SK-N-SH (cell line): ENCODE data around the gene SYCE1. TPM values are rescaled to one million over a fixed set of nuclear protein-coding genes. Genes with fewer than 3 reads are reported as not detected.

Experiments used
- CTCF ChIA-PET: fragments of 300-600, 350-600 bp; formaldehyde crosslinking; extraction: SDS; loops from one replicate; lab custom pipeline; 2021; lab: Yijun Ruan, JAX
- POLR2A ChIA-PET: fragments of 350-600 bp; sonication (Branson Sonifier 250); formaldehyde crosslinking; extraction: SDS; loops from one replicate; lab custom pipeline; 2020; ENCODE audit warnings: antibody characterized with exemption, inconsistent platforms; lab: Yijun Ruan, JAX
- DNase-seq: peaks from one replicate; pipeline ENCODE4 v3.0.0; 2012
- H2AFZ ChIP-seq: fragments of 200-600 bp; sonication (generic); 2 replicates; pipeline ENCODE4 v1.8.1; 2016; ENCODE audit warnings: antibody characterized with exemption, mild to moderate bottlenecking, low read depth
- H3F3A ChIP-seq: fragments of 200-600 bp; sonication (generic); replicated peaks from 2 replicates; pipeline ENCODE3; 2016; ENCODE audit warnings: antibody characterized with exemption, mild to moderate bottlenecking; ENCODE audit not compliant: insufficient read depth
- H3K27ac ChIP-seq, 2 experiments: fragments of 200-500 bp in 1 of 2; fragments of 200-600 bp in 1 of 2; sonication (Bioruptor generic) in 1 of 2; sonication (generic), shearing (Covaris generic) in 1 of 2; 2 replicates each; pipeline versions ENCODE4 v1.5.1 to v1.6.1; 2014 to 2016; ENCODE audit warnings: low read depth in 2 of 2, inconsistent platforms in 1 of 2, low read length in 1 of 2, mild to moderate bottlenecking in 1 of 2, mixed read lengths in 1 of 2
- H3K27me3 ChIP-seq: fragments of 200-600 bp; sonication (generic), shearing (Covaris generic); 2 replicates; pipeline ENCODE4 v1.6.1; 2016; ENCODE audit warnings: mixed run types; ENCODE audit not compliant: insufficient read depth
- H3K36me3 ChIP-seq, 2 experiments: fragments of 200-500 bp in 1 of 2; fragments of 200-600 bp in 1 of 2; sonication (Bioruptor generic) in 1 of 2; sonication (generic) in 1 of 2; replicated peaks in 1 of 2; 2 replicates each; pipeline versions ENCODE3 to v1.5.1; 2014 to 2016; ENCODE audit warnings: low read length in 1 of 2, mild to moderate bottlenecking in 1 of 2; ENCODE audit not compliant: insufficient read depth in 2 of 2, control insufficient read depth in 1 of 2
- H3K4me1 ChIP-seq, 2 experiments: fragments of 200-500 bp in 1 of 2; fragments of 200-600 bp in 1 of 2; sonication (Bioruptor generic) in 1 of 2; sonication (generic), shearing (Covaris generic) in 1 of 2; 2 replicates each; pipeline versions ENCODE4 v1.5.1 to v1.6.1; 2014 to 2016; ENCODE audit warnings: low read depth in 1 of 2, low read length in 1 of 2, mixed run types in 1 of 2; ENCODE audit not compliant: insufficient read depth in 2 of 2, control insufficient read depth in 1 of 2
- H3K4me2 ChIP-seq: fragments of 200-600 bp; sonication (generic), shearing (Covaris generic); 2 replicates; pipeline ENCODE4 v1.6.1; 2017; ENCODE audit warnings: mixed run types
- H3K4me3 ChIP-seq, 2 experiments: fragments of 200-500 bp in 1 of 2; fragments of 200-600 bp in 1 of 2; sonication (Bioruptor generic) in 1 of 2; sonication (generic), shearing (Covaris generic) in 1 of 2; 2 replicates each; pipeline versions ENCODE4 v1.5.1 to v1.8.1; 2014 to 2016; ENCODE audit warnings: low read depth in 2 of 2, inconsistent platforms in 1 of 2, low read length in 1 of 2, mild to moderate bottlenecking in 1 of 2, mixed read lengths in 1 of 2, moderate library complexity in 1 of 2
- H3K79me2 ChIP-seq: fragments of 200-600 bp; sonication (generic); 2 replicates; pipeline ENCODE4 v1.8.1; 2017; ENCODE audit warnings: mild to moderate bottlenecking; ENCODE audit not compliant: insufficient read depth
- H3K9ac ChIP-seq: fragments of 200-600 bp; sonication (generic); 2 replicates; pipeline ENCODE4 v1.6.1; 2017; ENCODE audit warnings: mixed run types
- H3K9me2 ChIP-seq: fragments of 200-600 bp; sonication (generic); 2 replicates; pipeline ENCODE4 v1.6.1; 2017; ENCODE audit warnings: mixed run types
- H3K9me3 ChIP-seq: fragments of 200-600 bp; sonication (generic); 2 replicates; pipeline ENCODE4 v1.6.1; 2017; ENCODE audit warnings: mixed run types, mild to moderate bottlenecking, moderate library complexity
- H4K20me1 ChIP-seq: fragments of 200-600 bp; sonication (generic); 2 replicates; pipeline ENCODE4 v1.6.1; 2017; ENCODE audit warnings: mild to moderate bottlenecking, mixed run types; ENCODE audit not compliant: insufficient read depth
- EZH2phosphoT487 ChIP-seq: fragments of 200-600 bp; sonication (generic); IDR thresholded peaks from 2 replicates; pipeline ENCODE4 v1.6.1; 2017; ENCODE audit warnings: low read depth, mixed run types, mild to moderate bottlenecking, antibody characterized with exemption, moderate library complexity, borderline replicate concordance
- FOXM1 ChIP-seq: IDR thresholded peaks from 2 replicates; pipeline ENCODE4 v1.4.0; 2012; ENCODE audit warnings: low read depth, mild to moderate bottlenecking
- GATA2 ChIP-seq: sonication (generic); formaldehyde crosslinking; IDR thresholded peaks from 2 replicates; pipeline ENCODE4 v1.5.0; 2020; ENCODE audit warnings: mild to moderate bottlenecking, missing genetic modification reagents
- MEF2A ChIP-seq: IDR thresholded peaks from 2 replicates; pipeline ENCODE4 v1.4.0; 2012; ENCODE audit warnings: low read depth, borderline replicate concordance
- POLR2AphosphoS5 ChIP-seq: IDR thresholded peaks from 2 replicates; pipeline ENCODE4 v1.6.1; 2012; ENCODE audit warnings: low read depth, low read length
- RCOR1 ChIP-seq: fragments of 150-350 bp; IDR thresholded peaks from 2 replicates; pipeline ENCODE4 v1.6.1; 2017; ENCODE audit warnings: antibody characterized with exemption, low read length
- RXRA ChIP-seq: IDR thresholded peaks from 2 replicates; pipeline ENCODE4 v1.4.0; 2012; ENCODE audit warnings: low read depth, mild to moderate bottlenecking, borderline replicate concordance
- TCF12 ChIP-seq: IDR thresholded peaks from 2 replicates; pipeline ENCODE4 v1.4.0; 2012
- TEAD4 ChIP-seq: IDR thresholded peaks from 2 replicates; pipeline ENCODE4 v1.4.0; 2012; ENCODE audit warnings: mild to moderate bottlenecking, borderline replicate concordance; ENCODE audit not compliant: insufficient read depth
- WGBS: methylation state at CpG from one replicate; pipeline ENCODE4 v1.1.6; 2017; ENCODE audit warnings: low lambda C conversion rate; 5-methylcytosine and 5-hydroxymethylcytosine counted together
- polyA plus RNA-seq, 3 experiments: library from polyadenylated mRNA; depleted of rRNA; stranded (reverse); fragments of >200 nt; gene quantifications; 2 replicates each; pipeline ENCODE4 v1.2.3, GENCODE V29; 2012
- TF ChIP-seq, protein P1 (sequence below): fragments of 200-600 bp; sonication (generic); IDR thresholded peaks from 2 replicates; pipeline ENCODE4 v1.6.1; 2017; ENCODE audit warnings: antibody characterized with exemption, mild to moderate bottlenecking, moderate library complexity

SYCE1 gene
- polyA plus RNA-seq, 1 of the 3 experiments (the other 2 are of a cell fraction) = not detected

DNA sequence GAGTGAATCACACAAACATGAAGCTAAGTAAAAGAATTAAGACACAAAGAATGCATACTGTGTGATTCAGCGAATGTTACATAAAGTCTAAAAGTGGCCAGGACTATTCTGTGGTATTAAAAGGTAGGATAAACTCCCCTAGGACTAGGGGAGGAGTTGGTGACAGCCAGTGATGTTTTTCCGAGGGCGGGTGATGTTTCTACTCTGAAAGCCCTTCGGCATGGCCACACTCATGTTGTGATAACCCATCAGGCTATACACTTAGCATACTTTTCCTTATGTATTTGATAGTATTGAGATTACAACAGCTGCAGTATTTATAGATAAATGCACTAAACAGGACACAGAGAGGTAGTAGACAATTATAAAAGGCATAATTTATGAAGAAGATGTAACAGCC lies 54.0 kb downstream of the SYCE1 start:
- Histone ChIP-seq H3K4me2 (no peak overlapping the region), H3F3A (no peaks in the 10 kb centered on the region), H3K9me2 (no peaks in the 10 kb centered on the region), H2AFZ (no peak overlapping the region), H3K4me3 (no peak overlapping the region), H3K27me3 (no peaks in the 10 kb centered on the region), H3K9ac (no peak overlapping the region), H3K36me3 (no peaks in the 10 kb centered on the region), H3K4me1 (no peaks in the 10 kb centered on the region), H4K20me1 (no peaks in the 10 kb centered on the region), H3K79me2 (no peaks in the 10 kb centered on the region), H3K27ac (no peak overlapping the region), H3K9me3 (no peaks in the 10 kb centered on the region)
- TF ChIP-seq FOXM1 (no peak), RCOR1 (no peak), RXRA (no peak), TEAD4 (no peak), TCF12 (no peak), GATA2 (CRISPR knock-in tag) (no peak)
- TF ChIP-seq, protein P1, sequence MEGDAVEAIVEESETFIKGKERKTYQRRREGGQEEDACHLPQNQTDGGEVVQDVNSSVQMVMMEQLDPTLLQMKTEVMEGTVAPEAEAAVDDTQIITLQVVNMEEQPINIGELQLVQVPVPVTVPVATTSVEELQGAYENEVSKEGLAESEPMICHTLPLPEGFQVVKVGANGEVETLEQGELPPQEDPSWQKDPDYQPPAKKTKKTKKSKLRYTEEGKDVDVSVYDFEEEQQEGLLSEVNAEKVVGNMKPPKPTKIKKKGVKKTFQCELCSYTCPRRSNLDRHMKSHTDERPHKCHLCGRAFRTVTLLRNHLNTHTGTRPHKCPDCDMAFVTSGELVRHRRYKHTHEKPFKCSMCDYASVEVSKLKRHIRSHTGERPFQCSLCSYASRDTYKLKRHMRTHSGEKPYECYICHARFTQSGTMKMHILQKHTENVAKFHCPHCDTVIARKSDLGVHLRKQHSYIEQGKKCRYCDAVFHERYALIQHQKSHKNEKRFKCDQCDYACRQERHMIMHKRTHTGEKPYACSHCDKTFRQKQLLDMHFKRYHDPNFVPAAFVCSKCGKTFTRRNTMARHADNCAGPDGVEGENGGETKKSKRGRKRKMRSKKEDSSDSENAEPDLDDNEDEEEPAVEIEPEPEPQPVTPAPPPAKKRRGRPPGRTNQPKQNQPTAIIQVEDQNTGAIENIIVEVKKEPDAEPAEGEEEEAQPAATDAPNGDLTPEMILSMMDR = no peak
- no peak for DNase-seq
- CTCF ChIA-PET = no interaction called here
- 0% methylated on average over 4 of the region's 4 CpGs for WGBS
- POLR2A ChIA-PET = no interaction called here

DNA sequence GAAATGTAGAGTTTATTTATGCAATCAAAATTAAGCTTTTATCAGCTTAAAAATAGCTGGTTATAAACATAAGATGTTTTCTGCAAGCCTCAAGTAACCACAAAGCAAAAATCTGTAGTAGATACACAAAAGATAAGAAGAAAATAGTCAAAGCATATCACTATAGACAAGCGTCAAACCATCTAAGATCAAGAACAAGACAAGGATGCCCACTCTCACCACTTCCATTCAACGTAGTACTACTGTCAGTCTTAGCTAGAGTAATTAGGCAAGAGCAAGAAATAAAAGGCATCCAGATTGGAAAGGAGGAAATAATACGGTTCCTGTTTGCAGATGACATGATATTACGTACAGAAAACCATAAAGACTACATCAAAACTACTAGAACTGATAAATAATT lies 55.7 kb downstream of the SYCE1 start:
- H3F3A ChIP-seq = no peaks in the 10 kb centered on the region
- DNase-seq = no peak
- no peak overlapping the region for H3K4me3 ChIP-seq
- H3K9me3 ChIP-seq = no peaks in the 10 kb centered on the region
- H3K4me1 ChIP-seq = no peaks in the 10 kb centered on the region
- TF ChIP-seq TCF12 (no peak), TEAD4 (no peak), MEF2A (no peak), EZH2phosphoT487 (no peak), POLR2AphosphoS5 (no peak), RCOR1 (no peak)
- TF ChIP-seq, all 33 proteins: peak for 0
- CTCF ChIA-PET = interaction anchor here (1.2 kb wide), 1 partner anchor 10 kb away, joined by 4 read pairs; no protein-coding TSS in a partner anchor
- H3K79me2 ChIP-seq = no peaks in the 10 kb centered on the region
- no peaks in the 10 kb centered on the region for H3K36me3 ChIP-seq
- H3K9me2 ChIP-seq = no peaks in the 10 kb centered on the region
- POLR2A ChIA-PET = no interaction called here
- H3K27ac ChIP-seq = no peak overlapping the region
- WGBS = 13% methylated on average over 4 of the region's 4 CpGs
- H3K9ac ChIP-seq = no peak overlapping the region
- no peaks in the 10 kb centered on the region for H3K27me3 ChIP-seq
- H3K4me2 ChIP-seq = no peak overlapping the region
- no peaks in the 10 kb centered on the region for H4K20me1 ChIP-seq
- no peak overlapping the region for H2AFZ ChIP-seq

Other genes with a start within 250 kb of the SYCE1 start
- gene CALY, start 228.7 kb downstream of the SYCE1 start, polyA plus RNA-seq (2012; rRNA removed) = 3.3 TPM in 2 replicates
- 1.9 and 2.3 TPM in 2 replicates for gene PRAP1, start 218.2 kb downstream of the SYCE1 start, polyA plus RNA-seq (2012; rRNA removed)
- 25.3 and 32.5 TPM in 2 replicates for gene FUOM, start 207.6 kb downstream of the SYCE1 start, polyA plus RNA-seq (2012; rRNA removed)
- gene ECHS1, start 192.2 kb downstream of the SYCE1 start, polyA plus RNA-seq (2012; rRNA removed) = 72.1 and 97.8 TPM in 2 replicates
- 6.2 and 6.6 TPM in 2 replicates for gene PAOX, start 186.3 kb downstream of the SYCE1 start, polyA plus RNA-seq (2012; rRNA removed)
- 86.4 and 90.7 TPM in 2 replicates for gene MTG1, start 171.4 kb downstream of the SYCE1 start, polyA plus RNA-seq (2012; rRNA removed)
- gene SPRN, start 141.0 kb downstream of the SYCE1 start, polyA plus RNA-seq (2012; rRNA removed) = 0.78 and 1.2 TPM in 2 replicates
- 2.1 and 3.4 TPM in 2 replicates for gene SCART1, start 111.6 kb downstream of the SYCE1 start, polyA plus RNA-seq (2012; rRNA removed)
- 0.61 and 1.3 TPM in 2 replicates for gene CYP2E1, start 38.2 kb downstream of the SYCE1 start, polyA plus RNA-seq (2012; rRNA removed)
- not detected in 2 replicates for gene FRG2B, start 61.2 kb upstream of the SYCE1 start, polyA plus RNA-seq (2012; rRNA removed)